ENCODE results near the gene ACAD9. TPM values are rescaled to one million over a fixed set of nuclear protein-coding genes. Genes with fewer than 3 reads are reported as not detected.
A peak's percentile ranks its signal among the peaks of the same experiment; 100 is the strongest.
"Not testable (repeated sequence)": the region's sequence is repeated elsewhere in the genome, so short reads cannot be mapped to it uniquely, and the experiment has no call there.

The ACAD9 gene
- 10 to 100 TPM; 28.5 to 36.9 (median 28.9) TPM for total RNA-seq
- long read RNA-seq, transcript ACAD9-201 (18 exons, 2,454 nt) = major isoform, 7 of 7 reads
- long read RNA-seq, partial matches to known transcripts = 0 of 7 reads
- long read RNA-seq, other reads (novel, unspliced or antisense) = 0 of 7 reads

DNA sequence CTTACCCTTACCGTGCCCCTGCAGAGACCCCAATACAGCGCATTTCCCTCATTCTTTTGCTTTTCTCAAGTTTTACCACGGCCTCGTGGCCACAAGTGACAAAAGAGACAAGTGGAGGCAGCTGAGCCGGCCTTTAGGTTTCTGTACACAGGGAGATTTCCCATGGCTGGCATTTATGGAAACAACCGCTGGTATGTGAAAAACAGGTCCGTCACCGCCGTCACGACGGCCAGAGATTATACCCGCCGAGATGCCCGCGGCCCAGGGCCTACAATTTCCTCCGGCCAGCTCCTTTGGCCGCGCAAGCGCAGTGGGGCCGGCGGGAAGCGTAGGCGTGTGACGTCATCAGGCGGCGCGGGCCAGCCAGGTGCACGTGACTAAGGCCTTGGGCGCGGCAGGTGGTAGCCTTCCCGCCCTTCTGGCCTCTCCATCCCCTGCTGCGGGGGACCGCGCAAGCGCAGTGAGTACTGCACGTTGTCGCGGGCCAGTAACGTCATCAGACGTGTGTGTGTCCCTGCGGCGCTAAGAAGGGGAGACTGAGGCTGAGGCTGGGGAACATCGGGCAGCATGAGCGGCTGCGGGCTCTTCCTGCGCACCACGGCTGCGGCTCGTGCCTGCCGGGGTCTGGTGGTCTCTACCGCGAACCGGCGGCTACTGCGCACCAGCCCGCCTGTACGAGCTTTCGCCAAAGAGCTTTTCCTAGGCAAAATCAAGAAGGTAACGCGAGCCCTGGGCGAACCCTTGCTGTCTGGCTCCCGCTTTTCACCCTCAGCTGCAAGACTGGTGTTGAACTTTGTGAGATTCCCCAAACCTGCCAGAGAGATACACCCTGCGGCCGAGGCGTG, at the start of gene ACAD9:
TSS of gene ACAD9 (plus strand) at position 496 of the 845 bp plus-strand sequence. CDS start at position 568, 72 bp downstream.
- peak within 1 kb of the TSS; percentile 72 to 92 (median 87) for H3K27ac ChIP-seq
- H3K27me3 ChIP-seq = no peaks in the 10 kb centered on the region
- intact Hi-C loops (cut with DNase I) = no loop called here
- ATAC-seq = peak; percentile 95 to 97 (median 96)
- TF ChIP-seq, protein P1, sequence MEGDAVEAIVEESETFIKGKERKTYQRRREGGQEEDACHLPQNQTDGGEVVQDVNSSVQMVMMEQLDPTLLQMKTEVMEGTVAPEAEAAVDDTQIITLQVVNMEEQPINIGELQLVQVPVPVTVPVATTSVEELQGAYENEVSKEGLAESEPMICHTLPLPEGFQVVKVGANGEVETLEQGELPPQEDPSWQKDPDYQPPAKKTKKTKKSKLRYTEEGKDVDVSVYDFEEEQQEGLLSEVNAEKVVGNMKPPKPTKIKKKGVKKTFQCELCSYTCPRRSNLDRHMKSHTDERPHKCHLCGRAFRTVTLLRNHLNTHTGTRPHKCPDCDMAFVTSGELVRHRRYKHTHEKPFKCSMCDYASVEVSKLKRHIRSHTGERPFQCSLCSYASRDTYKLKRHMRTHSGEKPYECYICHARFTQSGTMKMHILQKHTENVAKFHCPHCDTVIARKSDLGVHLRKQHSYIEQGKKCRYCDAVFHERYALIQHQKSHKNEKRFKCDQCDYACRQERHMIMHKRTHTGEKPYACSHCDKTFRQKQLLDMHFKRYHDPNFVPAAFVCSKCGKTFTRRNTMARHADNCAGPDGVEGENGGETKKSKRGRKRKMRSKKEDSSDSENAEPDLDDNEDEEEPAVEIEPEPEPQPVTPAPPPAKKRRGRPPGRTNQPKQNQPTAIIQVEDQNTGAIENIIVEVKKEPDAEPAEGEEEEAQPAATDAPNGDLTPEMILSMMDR (IDR thresholded peaks at IDR 0.05) = no peak
- TF ChIP-seq POLR2A (IDR thresholded peaks at IDR 0.05) = peak; percentile 92
- peak within 1 kb of the TSS; percentile 77 to 92 (median 88) for H3K4me3 ChIP-seq
- H3K9me3 ChIP-seq = no peaks in the 10 kb centered on the region
- DNase-seq = peak; percentile 97 to 98 (median 98)
- peaks cover 0 to 30% (median 3%) of the 10 kb centered on the region in 4 donors for H3K4me1 ChIP-seq
- H3K36me3 ChIP-seq = no peaks in the 10 kb centered on the region
- under 1% methylated on average over 31 of the region's 65 CpGs for WGBS (ENCODE audit: insufficient coverage, low coverage, low lambda C conversion rate, missing lambda C conversion rate)

DNA sequence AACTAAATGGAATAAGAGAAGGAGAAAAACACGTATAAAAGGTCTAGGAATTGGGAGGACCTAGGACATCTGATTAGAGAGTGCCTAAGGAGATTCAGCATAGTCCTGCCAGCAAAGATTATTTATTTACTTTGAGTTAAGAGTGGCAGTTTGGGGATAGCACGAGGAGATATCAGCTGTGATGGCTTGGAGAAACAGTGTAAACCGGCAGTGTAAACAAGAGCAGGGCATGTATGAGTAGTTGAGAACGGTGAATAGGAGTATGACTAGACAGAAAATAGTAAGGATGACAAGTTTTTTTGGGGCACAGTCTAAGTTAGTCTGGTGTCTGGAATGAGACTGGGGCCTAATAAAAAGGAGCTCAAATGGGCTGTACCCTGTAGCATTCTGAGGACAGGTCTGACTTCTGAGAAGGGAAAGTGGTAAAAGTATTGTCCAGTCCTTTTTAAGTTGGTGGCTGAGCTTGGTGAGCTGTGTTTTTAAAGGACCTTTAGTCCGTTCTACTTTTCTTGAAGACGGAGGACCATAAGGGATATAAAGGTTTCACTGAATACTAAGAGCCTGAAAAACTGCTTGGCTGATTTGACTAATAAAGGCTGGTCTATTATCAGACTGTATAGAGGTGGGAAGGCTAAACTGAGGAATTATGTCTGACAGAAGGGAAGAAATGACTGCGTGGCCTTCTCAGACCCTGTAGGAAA, 49.3 kb upstream of the ACAD9 start:
- not testable (repeated sequence) for ATAC-seq, DNase-seq
- WGBS (ENCODE audit: insufficient coverage, low coverage, low lambda C conversion rate, missing lambda C conversion rate) = 54% methylated on average over 7 of the region's 7 CpGs

DNA sequence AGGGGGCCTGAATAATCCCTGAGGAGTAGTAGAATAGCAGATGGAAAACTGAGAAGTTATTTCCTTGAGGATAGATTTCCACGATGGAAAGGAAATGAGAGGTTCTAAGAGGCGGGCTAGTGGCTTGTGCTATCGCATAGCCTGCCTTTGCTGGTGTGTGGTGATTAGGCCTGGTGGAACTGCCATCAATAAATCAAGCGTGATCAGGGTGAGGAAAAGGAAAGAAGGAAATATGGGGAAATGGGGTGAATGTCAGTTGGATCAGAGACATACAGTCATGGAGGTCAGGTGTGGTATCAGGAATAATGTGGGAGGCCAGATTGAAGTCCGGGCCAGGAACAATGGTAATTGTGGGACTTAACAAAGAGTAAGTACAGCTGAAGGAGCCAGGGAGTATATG, 48.7 kb upstream of the ACAD9 start:
- H3K9me3 ChIP-seq; ATAC-seq; H3K4me3 ChIP-seq; DNase-seq; intact Hi-C loops (cut with DNase I); H3K36me3 ChIP-seq; H3K27me3 ChIP-seq; H3K27ac ChIP-seq; H3K4me1 ChIP-seq: not testable (repeated sequence)
- WGBS (ENCODE audit: insufficient coverage, low coverage, low lambda C conversion rate, missing lambda C conversion rate) = 88% methylated on average over 5 of the region's 5 CpGs

More for the DNA sequence above, 49.3 kb upstream of the ACAD9 start:
- H3K9me3 ChIP-seq; H3K36me3 ChIP-seq; H3K4me1 ChIP-seq; H3K4me3 ChIP-seq; H3K27ac ChIP-seq; H3K27me3 ChIP-seq; intact Hi-C loops (cut with DNase I): not testable (repeated sequence)

DNA sequence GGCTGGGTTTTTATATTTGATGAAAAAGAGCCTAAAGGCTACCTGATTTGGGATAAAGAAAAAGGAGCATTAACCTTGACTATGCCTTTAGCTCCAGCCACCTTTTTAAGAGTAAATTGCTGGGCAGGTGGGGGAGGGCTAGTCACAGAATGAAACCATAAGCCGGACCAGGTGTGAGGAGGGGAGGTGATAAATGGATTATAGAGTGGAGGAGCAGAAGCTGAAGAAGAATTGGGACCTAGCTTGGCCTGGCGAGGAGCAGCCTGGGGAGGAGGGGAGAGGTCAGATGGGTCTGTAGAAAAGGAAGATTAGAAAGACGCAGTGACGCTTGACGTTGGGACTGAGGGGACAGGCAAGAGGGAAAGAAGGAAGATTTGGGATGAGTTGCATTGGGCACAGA, 46.4 kb upstream of the ACAD9 start:
- not testable (repeated sequence) for DNase-seq, H3K9me3 ChIP-seq, ATAC-seq

DNA sequence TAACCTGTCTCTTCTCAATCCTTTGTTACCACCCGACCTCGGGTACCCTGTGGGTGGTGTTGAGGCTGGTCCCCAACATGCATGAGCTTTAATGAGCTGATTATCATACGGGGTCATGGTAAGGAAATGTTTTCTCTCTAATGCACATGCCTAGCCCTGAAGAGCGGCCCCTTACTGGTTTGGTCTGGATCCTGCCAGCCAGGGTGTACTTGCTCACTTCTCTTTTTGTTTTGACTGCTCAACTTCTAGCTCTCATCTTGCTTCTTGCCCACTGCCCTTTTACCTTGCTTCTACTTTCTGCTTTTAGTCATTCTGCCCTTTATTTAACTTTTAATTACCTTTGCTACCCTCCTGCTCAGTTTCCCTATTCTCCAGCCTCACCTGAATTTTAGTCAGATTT, 44.3 kb upstream of the ACAD9 start:
- DNase-seq (no peak), ATAC-seq (no peak)
- H3K27me3 ChIP-seq = no peaks in the 10 kb centered on the region
- no peaks in the 10 kb centered on the region for H3K4me1 ChIP-seq
- intact Hi-C loops (cut with DNase I) = no loop called here
- TF ChIP-seq, protein P1 (IDR thresholded peaks at IDR 0.05) = no peak
- TF ChIP-seq POLR2A (IDR thresholded peaks at IDR 0.05) = no peak
- WGBS (ENCODE audit: insufficient coverage, low coverage, low lambda C conversion rate, missing lambda C conversion rate) = 84% methylated on average over 4 of the region's 4 CpGs
- H3K9me3 ChIP-seq = no peaks in the 10 kb centered on the region
- no peaks in the 10 kb centered on the region for H3K36me3 ChIP-seq
- H3K4me3 ChIP-seq = no peak overlapping the region
- no peak overlapping the region for H3K27ac ChIP-seq

More for the DNA sequence above, 46.4 kb upstream of the ACAD9 start:
- H3K27ac ChIP-seq; H3K4me1 ChIP-seq; H3K4me3 ChIP-seq; H3K27me3 ChIP-seq; H3K36me3 ChIP-seq; intact Hi-C loops (cut with DNase I): not testable (repeated sequence)
- 86% methylated on average over 5 of the region's 5 CpGs for WGBS (ENCODE audit: insufficient coverage, low coverage, low lambda C conversion rate, missing lambda C conversion rate)
